ENCODE measurements around the gene MRPL40.

- TF ChIP-seq CTCF (IDR thresholded peaks at IDR 0.05) (no peak), POLR2A (IDR thresholded peaks at IDR 0.05) (no peak)
Measured at GRCh38 chr22:19431649-19432132, 654 bp upstream of the MRPL40 start, which contains the start of gene HIRA.
